Adrenal gland (tissue), 12 donors: ENCODE results near the gene ANKRD33B. TPM values are rescaled to one million over a fixed set of nuclear protein-coding genes. Genes with fewer than 3 reads are reported as not detected.

ENCODE experiments used
- DNase-seq, 7 donors: peaks; one replicate each; pipeline ENCODE4 v3.0.0-alpha.2; 2019 to 2020
- H3K27ac ChIP-seq, 5 donors: fragments of 200-600 bp; sonication (generic) in 4 of 5; 1 replicate in 3 of 5; 2 replicates in 2 of 5; pipeline versions ENCODE4 v1.5.1 to v1.8.0; 2016 to 2020; ENCODE audit warnings: mild to moderate bottlenecking in 1 of 5
- H3K27me3 ChIP-seq: fragments of 200-600 bp; 2 replicates; pipeline ENCODE4 v1.8.0; 2021
- H3K36me3 ChIP-seq, 2 donors: fragments of 200-600 bp; replicated peaks in 1 of 2; 1 replicate in 1 of 2; 2 replicates in 1 of 2; pipeline versions ENCODE4 v1.5.1 to v1.8.0; 2018 to 2022
- H3K4me1 ChIP-seq, 2 donors: fragments of 200-600 bp; replicated peaks in 1 of 2; 1 replicate in 1 of 2; 2 replicates in 1 of 2; pipeline versions ENCODE4 v1.5.1 to v1.8.0; 2018 to 2021
- H3K4me3 ChIP-seq, 4 donors: fragments of 200-600 bp; sonication (generic) in 3 of 4; one replicate each; pipeline ENCODE4 v1.5.1; 2016 to 2018
- H3K9me3 ChIP-seq, 3 donors: fragments of 200-600 bp; sonication (generic) in 1 of 3; replicated peaks in 1 of 3; 1 replicate in 2 of 3; 2 replicates in 1 of 3; pipeline versions ENCODE4 v1.5.1 to v1.8.0; 2016 to 2021
- POLR2A ChIP-seq, 2 donors: fragments of 450-650 bp; IDR thresholded peaks; one replicate each; pipeline ENCODE4 v1.6.1; 2017; ENCODE audit warnings: antibody characterized with exemption in 2 of 2, mild to moderate bottlenecking in 2 of 2, moderate library complexity in 1 of 2
- WGBS, 4 donors: extraction: QIAGEN DNeasy Blood & Tissue Kit in 2 of 4; methylation state at CpG; one replicate each; pipeline versions ENCODE4 v1.1.5 to v1.1.7; 2013 to 2017; 5-methylcytosine and 5-hydroxymethylcytosine counted together
- intact Hi-C, 2 donors: fragments of 100-400 bp; cut with DNase I; formaldehyde crosslinking; loops; one replicate each; pipeline versions ENCODE4 v1.14.1 to v1.15.0; 2022 to 2023
- polyA plus RNA-seq, 3 donors: library from polyadenylated mRNA; stranded (reverse); fragments of 200-250 nt in 2 of 3; fragments of 350-450 nt in 1 of 3; fragmentation: Illumina TruSeq in 1 of 3; extraction: RNeasy Lipid Tissue Mini Kit (QIAGEN cat#74804) in 1 of 3; gene quantifications; one replicate each; pipeline ENCODE4 v1.2.3, GENCODE V29; 2013 to 2014
- total RNA-seq, 9 donors: library from RNA; depleted of rRNA in 4 of 9; stranded (reverse); fragments of >200 nt in 4 of 9; fragments of 120-200 nt in 1 of 9; fragmentation: NEBNext Ultra II Directional in 1 of 9; extraction: Animal tissue kit (Norgen Biotek cat#: 25700) in 1 of 9; gene quantifications; one replicate each; pipeline versions ENCODE4 v1.1.0 to v1.2.4, GENCODE V29; 2013 to 2023
- TF ChIP-seq, protein P1 (sequence below), 6 experiments: fragments of 450-650 bp in 4 of 6; fragments of 200-600 bp in 2 of 6; sonication (generic) in 1 of 6; IDR thresholded peaks; 1 replicate in 5 of 6; 2 replicates in 1 of 6; pipeline versions ENCODE4 v1.5.1 to v1.8.0; 2016 to 2021; ENCODE audit warnings: antibody characterized with exemption in 6 of 6, mild to moderate bottlenecking in 2 of 6, moderate library complexity in 1 of 6
- donor health status: healthy with polysubstance abuse.
- donor health status: Bipolar disorder and iron deficiency.
- donor health status: DM: yes; HTN: yes; CAD: no.
- donor health status: DM: no; HTN: no; CAD: no.
- donor health status: DM: no; HTN: no; CAD: no.
- donor health status: DM: yes; HTN: yes; CAD: no.

ANKRD33B gene
- total and polyA plus RNA-seq, 12 donors = 0.14 to 0.69 (median 0.23) TPM

GRCh38 chr5:10701567-10702039 lies 137.7 kb downstream of the ANKRD33B start:
- Histone ChIP-seq H3K4me3 (no peak overlapping the region), H3K4me1 (peaks cover 25 to 28% of the 10 kb centered on the region in 2 donors), H3K27me3 (no peaks in the 10 kb centered on the region), H3K9me3 (no peaks in the 10 kb centered on the region), H3K27ac (peak overlapping the region in 4 of 5 donors; percentile 18 to 79 (median 54)), H3K36me3 (no peaks in the 10 kb centered on the region)
- peak in 5 of 7 donors; percentile 37 to 62 (median 48) for DNase-seq
- 41 to 58% (median 47%) methylated on average over 6 of the region's 6 CpGs for WGBS, 4 donors
- TF ChIP-seq, protein P1, sequence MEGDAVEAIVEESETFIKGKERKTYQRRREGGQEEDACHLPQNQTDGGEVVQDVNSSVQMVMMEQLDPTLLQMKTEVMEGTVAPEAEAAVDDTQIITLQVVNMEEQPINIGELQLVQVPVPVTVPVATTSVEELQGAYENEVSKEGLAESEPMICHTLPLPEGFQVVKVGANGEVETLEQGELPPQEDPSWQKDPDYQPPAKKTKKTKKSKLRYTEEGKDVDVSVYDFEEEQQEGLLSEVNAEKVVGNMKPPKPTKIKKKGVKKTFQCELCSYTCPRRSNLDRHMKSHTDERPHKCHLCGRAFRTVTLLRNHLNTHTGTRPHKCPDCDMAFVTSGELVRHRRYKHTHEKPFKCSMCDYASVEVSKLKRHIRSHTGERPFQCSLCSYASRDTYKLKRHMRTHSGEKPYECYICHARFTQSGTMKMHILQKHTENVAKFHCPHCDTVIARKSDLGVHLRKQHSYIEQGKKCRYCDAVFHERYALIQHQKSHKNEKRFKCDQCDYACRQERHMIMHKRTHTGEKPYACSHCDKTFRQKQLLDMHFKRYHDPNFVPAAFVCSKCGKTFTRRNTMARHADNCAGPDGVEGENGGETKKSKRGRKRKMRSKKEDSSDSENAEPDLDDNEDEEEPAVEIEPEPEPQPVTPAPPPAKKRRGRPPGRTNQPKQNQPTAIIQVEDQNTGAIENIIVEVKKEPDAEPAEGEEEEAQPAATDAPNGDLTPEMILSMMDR (IDR thresholded peaks at IDR 0.05) = peak; percentile 22 to 70 (median 42)
- no peak for TF ChIP-seq POLR2A (IDR thresholded peaks at IDR 0.05)
- intact Hi-C loops = loop anchor here in 1 of 2 donors (10.0 kb wide), 1 partner anchor 153 kb away; no protein-coding TSS in a partner anchor

DNA sequence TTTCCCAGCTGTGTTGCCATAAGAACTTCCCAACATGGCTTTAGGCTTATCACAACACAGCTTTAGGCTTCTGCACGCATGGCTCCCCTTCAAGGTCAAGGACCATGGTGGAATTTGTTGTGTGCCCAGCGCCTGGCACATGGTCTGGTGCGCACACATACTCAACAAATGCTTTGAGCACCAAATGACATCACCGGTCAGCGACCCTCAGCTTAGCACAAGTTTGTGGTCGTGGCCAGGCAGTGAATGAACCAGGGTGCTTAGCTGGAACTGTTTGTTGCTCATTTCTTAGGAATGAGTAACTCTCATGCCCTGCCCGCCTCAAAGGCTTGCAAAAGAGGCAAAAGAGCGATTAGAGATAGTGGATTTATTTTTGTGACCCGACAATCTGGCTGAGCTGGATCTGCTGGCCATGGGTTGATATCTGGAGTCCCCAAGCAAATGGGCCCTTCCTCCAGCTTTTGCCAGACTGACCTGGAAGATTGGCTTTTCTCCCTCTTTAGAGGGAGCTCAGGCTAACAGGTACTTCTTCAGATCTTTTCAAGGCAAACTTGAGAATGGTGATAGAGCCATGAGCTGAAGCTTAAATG lies 138.3 kb downstream of the ANKRD33B start:
- peak in 1 of 2 donors; percentile 22 for TF ChIP-seq POLR2A (IDR thresholded peaks at IDR 0.05)
- TF ChIP-seq, protein P1 (IDR thresholded peaks at IDR 0.05) = no peak
- Histone ChIP-seq H3K4me1 (peaks cover 25 to 28% of the 10 kb centered on the region in 2 donors), H3K27me3 (no peaks in the 10 kb centered on the region), H3K27ac (peak overlapping the region in 4 of 5 donors; percentile 18 to 79 (median 68)), H3K4me3 (no peak overlapping the region), H3K9me3 (no peaks in the 10 kb centered on the region), H3K36me3 (no peaks in the 10 kb centered on the region)
- DNase-seq = peak in 6 of 7 donors; percentile 63 to 80 (median 76)
- intact Hi-C loops = loop anchor here in 1 of 2 donors (10.0 kb wide), 1 partner anchor 153 kb away; no protein-coding TSS in a partner anchor
- WGBS, 4 donors = 61 to 71% (median 66%) methylated on average over 8 to 9 of the region's 9 CpGs

DNA sequence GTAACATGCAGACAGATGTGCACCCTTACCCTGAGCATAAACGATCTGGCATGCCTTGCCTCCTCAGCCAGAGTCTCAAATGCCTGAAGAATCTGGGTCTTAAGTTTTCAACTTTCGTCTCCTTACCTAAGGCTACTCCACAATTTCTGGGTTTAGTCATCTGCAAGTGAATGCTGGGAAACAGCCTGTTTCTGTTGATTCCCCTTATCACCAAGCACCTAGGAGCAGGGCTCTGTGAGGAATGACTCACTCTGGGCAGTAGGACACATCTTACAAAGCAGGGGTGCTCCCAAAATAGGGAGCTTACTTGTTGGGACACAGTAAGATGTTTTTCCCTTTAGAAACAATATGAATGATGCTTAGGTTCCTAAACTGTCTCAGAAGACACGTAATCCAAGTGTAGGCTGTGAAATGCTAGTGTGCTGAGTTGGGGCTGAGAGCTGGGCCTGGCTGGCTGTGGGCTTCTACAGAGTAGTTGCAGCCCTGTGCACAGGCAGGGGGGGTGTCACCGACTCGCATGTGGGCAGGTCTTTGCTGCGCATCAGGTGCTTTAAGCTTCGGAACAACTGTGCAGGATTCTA lies 139.1 kb downstream of the ANKRD33B start:
- intact Hi-C loops = loop anchor here in 1 of 2 donors (10.0 kb wide), 1 partner anchor 152 kb away; no protein-coding TSS in a partner anchor
- no peak for TF ChIP-seq POLR2A (IDR thresholded peaks at IDR 0.05)
- TF ChIP-seq, protein P1 (IDR thresholded peaks at IDR 0.05) = no peak
- Histone ChIP-seq H3K36me3 (no peaks in the 10 kb centered on the region), H3K27ac (peak overlapping the region in 3 of 5 donors; percentile 58 to 79 (median 78)), H3K4me1 (peaks cover 25 to 28% of the 10 kb centered on the region in 2 donors), H3K27me3 (no peaks in the 10 kb centered on the region), H3K4me3 (no peak overlapping the region), H3K9me3 (no peaks in the 10 kb centered on the region)
- WGBS, 4 donors = 53 to 72% (median 66%) methylated on average over 7 of the region's 7 CpGs
- DNase-seq = peak in 5 of 7 donors; percentile 47 to 64 (median 59)

DNA sequence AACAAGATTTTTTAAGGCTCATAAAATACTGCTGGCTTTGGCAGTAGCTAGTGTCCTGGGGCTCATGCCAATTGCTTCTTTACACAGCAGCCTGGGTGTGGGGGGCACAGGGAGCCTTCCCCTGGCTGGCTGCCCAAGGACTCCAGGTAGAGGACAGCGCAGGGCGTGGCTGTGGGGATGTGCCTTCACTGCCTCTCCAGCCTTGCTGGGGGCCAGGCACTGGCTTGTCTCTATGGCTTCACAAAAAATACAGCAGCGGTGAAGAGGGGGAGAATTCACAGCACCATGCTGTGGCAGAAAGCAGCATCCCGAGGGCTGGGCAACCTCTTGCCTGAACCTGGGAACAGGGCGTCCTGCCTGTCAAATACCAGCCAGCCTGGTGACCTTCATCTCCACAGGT lies 139.8 kb downstream of the ANKRD33B start:
- Histone ChIP-seq H3K4me1 (peaks cover 25 to 28% of the 10 kb centered on the region in 2 donors), H3K27me3 (no peaks in the 10 kb centered on the region), H3K36me3 (no peaks in the 10 kb centered on the region), H3K27ac (peak overlapping the region in 2 of 5 donors; percentile 4 to 79), H3K4me3 (no peak overlapping the region), H3K9me3 (no peaks in the 10 kb centered on the region)
- DNase-seq = peak in 6 of 7 donors; percentile 24 to 44 (median 36)
- WGBS, 4 donors = 66 to 72% (median 71%) methylated on average over 2 to 5 of the region's 5 CpGs
- TF ChIP-seq POLR2A (IDR thresholded peaks at IDR 0.05) = no peak
- TF ChIP-seq, protein P1 (IDR thresholded peaks at IDR 0.05) = no peak
- intact Hi-C loops = loop anchor here in 1 of 2 donors (10.0 kb wide), 1 partner anchor 151 kb away; no protein-coding TSS in a partner anchor
